ENCODE results near the gene PRRX1.

PRRX1 gene

DNA sequence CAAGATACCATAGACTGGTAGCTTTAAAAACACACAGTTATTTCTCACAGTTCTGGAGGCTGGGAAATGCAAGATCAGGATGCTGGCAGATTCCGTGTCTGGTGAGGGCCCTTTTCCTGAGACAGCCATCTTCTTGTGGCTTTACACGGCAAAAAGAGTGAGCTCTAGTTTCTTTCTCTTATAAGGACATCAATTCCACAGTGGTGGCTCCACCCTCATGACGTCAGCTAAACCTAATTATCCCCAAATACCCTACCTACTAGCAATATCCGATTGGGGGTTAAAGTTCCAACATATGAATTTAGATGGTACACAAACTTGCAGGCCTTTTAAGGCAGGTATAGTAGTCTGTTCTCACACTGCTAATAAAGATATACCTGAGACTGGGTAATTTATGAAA is 77.7 kb downstream of the PRRX1 start:
- TF ChIP-seq, protein P1, sequence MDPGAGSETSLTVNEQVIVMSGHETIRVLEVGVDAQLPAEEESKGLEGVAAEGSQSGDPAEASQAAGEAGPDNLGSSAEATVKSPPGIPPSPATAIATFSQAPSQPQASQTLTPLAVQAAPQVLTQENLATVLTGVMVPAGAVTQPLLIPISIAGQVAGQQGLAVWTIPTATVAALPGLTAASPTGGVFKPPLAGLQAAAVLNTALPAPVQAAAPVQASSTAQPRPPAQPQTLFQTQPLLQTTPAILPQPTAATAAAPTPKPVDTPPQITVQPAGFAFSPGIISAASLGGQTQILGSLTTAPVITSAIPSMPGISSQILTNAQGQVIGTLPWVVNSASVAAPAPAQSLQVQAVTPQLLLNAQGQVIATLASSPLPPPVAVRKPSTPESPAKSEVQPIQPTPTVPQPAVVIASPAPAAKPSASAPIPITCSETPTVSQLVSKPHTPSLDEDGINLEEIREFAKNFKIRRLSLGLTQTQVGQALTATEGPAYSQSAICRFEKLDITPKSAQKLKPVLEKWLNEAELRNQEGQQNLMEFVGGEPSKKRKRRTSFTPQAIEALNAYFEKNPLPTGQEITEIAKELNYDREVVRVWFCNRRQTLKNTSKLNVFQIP (CRISPR knock-in tag; IDR thresholded peaks at IDR 0.05; ENCODE audit: borderline replicate concordance, low read depth): no peak
- peak; percentile 17 for ATAC-seq

DNA sequence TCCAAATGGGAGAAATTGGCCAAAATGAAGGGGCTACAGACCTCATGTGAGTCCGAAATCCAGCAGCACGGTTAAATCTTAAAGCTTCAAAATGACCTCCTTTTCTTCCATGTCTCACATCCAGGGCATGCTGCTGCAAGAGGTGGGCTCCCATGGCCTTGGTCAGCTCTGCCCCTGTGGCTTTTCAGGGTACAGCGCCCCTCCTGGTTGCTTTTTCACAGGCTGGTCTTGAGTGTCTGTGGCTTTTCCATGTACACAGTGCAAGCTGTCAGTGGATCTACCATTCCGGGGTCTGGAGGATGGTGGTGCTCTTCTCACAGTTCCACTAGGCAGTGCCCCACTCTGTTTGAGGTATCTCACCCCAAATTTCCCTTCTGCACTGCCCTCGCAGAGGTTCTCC is 78.7 kb downstream of the PRRX1 start:
- ATAC-seq: peak; percentile 36
- no peak for TF ChIP-seq ESRRG (CRISPR knock-in tag; IDR thresholded peaks at IDR 0.05)
- no peak for TF ChIP-seq TCF4 (CRISPR knock-in tag; IDR thresholded peaks at IDR 0.05; ENCODE audit: borderline replicate concordance)
- TF ChIP-seq, protein P2, sequence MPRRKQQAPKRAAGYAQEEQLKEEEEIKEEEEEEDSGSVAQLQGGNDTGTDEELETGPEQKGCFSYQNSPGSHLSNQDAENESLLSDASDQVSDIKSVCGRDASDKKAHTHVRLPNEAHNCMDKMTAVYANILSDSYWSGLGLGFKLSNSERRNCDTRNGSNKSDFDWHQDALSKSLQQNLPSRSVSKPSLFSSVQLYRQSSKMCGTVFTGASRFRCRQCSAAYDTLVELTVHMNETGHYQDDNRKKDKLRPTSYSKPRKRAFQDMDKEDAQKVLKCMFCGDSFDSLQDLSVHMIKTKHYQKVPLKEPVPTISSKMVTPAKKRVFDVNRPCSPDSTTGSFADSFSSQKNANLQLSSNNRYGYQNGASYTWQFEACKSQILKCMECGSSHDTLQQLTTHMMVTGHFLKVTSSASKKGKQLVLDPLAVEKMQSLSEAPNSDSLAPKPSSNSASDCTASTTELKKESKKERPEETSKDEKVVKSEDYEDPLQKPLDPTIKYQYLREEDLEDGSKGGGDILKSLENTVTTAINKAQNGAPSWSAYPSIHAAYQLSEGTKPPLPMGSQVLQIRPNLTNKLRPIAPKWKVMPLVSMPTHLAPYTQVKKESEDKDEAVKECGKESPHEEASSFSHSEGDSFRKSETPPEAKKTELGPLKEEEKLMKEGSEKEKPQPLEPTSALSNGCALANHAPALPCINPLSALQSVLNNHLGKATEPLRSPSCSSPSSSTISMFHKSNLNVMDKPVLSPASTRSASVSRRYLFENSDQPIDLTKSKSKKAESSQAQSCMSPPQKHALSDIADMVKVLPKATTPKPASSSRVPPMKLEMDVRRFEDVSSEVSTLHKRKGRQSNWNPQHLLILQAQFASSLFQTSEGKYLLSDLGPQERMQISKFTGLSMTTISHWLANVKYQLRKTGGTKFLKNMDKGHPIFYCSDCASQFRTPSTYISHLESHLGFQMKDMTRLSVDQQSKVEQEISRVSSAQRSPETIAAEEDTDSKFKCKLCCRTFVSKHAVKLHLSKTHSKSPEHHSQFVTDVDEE (CRISPR knock-in tag; IDR thresholded peaks at IDR 0.05): no peak
- TF ChIP-seq, protein P3, sequence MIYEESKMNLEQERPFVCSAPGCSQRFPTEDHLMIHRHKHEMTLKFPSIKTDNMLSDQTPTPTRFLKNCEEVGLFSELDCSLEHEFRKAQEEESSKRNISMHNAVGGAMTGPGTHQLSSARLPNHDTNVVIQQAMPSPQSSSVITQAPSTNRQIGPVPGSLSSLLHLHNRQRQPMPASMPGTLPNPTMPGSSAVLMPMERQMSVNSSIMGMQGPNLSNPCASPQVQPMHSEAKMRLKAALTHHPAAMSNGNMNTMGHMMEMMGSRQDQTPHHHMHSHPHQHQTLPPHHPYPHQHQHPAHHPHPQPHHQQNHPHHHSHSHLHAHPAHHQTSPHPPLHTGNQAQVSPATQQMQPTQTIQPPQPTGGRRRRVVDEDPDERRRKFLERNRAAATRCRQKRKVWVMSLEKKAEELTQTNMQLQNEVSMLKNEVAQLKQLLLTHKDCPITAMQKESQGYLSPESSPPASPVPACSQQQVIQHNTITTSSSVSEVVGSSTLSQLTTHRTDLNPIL (CRISPR knock-in tag; IDR thresholded peaks at IDR 0.05; ENCODE audit: low read depth): no peak
- TF ChIP-seq, protein P4, sequence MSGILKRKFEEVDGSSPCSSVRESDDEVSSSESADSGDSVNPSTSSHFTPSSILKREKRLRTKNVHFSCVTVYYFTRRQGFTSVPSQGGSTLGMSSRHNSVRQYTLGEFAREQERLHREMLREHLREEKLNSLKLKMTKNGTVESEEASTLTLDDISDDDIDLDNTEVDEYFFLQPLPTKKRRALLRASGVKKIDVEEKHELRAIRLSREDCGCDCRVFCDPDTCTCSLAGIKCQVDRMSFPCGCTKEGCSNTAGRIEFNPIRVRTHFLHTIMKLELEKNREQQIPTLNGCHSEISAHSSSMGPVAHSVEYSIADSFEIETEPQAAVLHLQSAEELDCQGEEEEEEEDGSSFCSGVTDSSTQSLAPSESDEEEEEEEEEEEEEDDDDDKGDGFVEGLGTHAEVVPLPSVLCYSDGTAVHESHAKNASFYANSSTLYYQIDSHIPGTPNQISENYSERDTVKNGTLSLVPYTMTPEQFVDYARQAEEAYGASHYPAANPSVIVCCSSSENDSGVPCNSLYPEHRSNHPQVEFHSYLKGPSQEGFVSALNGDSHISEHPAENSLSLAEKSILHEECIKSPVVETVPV (CRISPR knock-in tag; IDR thresholded peaks at IDR 0.05): no peak
- TF ChIP-seq OSR1 (CRISPR knock-in tag; IDR thresholded peaks at IDR 0.05): no peak
- no peak for TF ChIP-seq ZNF8 (CRISPR knock-in tag; IDR thresholded peaks at IDR 0.05)

DNA sequence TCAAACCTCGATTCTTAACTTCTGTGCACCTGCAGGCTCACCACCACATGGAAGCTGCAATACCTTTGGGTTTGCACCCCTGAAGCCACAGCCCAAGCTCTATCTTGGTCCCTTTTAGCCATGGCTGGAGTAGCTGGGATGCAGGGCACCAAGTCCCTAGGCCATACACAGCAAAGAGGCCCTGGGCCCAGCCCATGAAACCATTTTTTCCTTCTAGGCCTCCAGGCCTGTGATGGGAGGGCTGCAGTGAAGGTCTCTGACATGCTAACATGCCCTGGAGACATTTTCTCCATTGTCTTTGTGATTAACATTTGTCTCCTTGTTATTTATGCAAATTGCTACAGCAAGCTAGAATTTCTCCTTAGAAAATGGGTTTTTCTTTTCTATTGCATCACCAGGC is 79.2 kb downstream of the PRRX1 start:
- ATAC-seq: peak; percentile 12
- TF ChIP-seq ARNTL (CRISPR knock-in tag; IDR thresholded peaks at IDR 0.05; ENCODE audit: borderline replicate concordance, low read depth): no peak
- TF ChIP-seq BACH2 (CRISPR knock-in tag; IDR thresholded peaks at IDR 0.05; ENCODE audit: borderline replicate concordance): no peak
- TF ChIP-seq, protein P2 (CRISPR knock-in tag; IDR thresholded peaks at IDR 0.05): no peak
- TF ChIP-seq ESRRG (CRISPR knock-in tag; IDR thresholded peaks at IDR 0.05): no peak
- TF ChIP-seq PPARA (CRISPR knock-in tag; IDR thresholded peaks at IDR 0.05; ENCODE audit: borderline replicate concordance): no peak
- TF ChIP-seq SNAI2 (CRISPR knock-in tag; IDR thresholded peaks at IDR 0.05): no peak
- no peak for TF ChIP-seq GLIS3 (CRISPR knock-in tag; IDR thresholded peaks at IDR 0.05)
- no peak for TF ChIP-seq CSDC2 (CRISPR knock-in tag; IDR thresholded peaks at IDR 0.05)
- TF ChIP-seq, protein P4 (CRISPR knock-in tag; IDR thresholded peaks at IDR 0.05): no peak
- no peak for TF ChIP-seq TCF4 (CRISPR knock-in tag; IDR thresholded peaks at IDR 0.05; ENCODE audit: borderline replicate concordance)
- TF ChIP-seq OSR1 (CRISPR knock-in tag; IDR thresholded peaks at IDR 0.05): no peak
- no peak for TF ChIP-seq ISL1 (CRISPR knock-in tag; IDR thresholded peaks at IDR 0.05)
- no peak for TF ChIP-seq ZNF70 (CRISPR knock-in tag; IDR thresholded peaks at IDR 0.05)
- TF ChIP-seq RARB (CRISPR knock-in tag; IDR thresholded peaks at IDR 0.05): no peak
- no peak for TF ChIP-seq ZNF565 (CRISPR knock-in tag; conservative IDR thresholded peaks at IDR 0.05; ENCODE audit: low read depth)
